CD14-positive monocyte (primary cell): Measurements from ENCODE around the gene FXYD6. TPM values are rescaled to one million over a fixed set of nuclear protein-coding genes. Genes with fewer than 3 reads are reported as not detected.

Experiments used
- DNase-seq, 3 donors: peaks; one replicate each; pipeline ENCODE4 v3.0.0-alpha.2; 2011 to 2022
- H2AFZ ChIP-seq: 2 replicates; pipeline ENCODE4 v1.6.0; 2012; ENCODE audit warnings: mild to moderate bottlenecking, low read depth, low read length, inconsistent platforms; ENCODE audit not compliant: insufficient read depth, poor library complexity, severe bottlenecking
- H3K27ac ChIP-seq, 2 donors: 1 replicate in 1 of 2; 2 replicates in 1 of 2; pipeline ENCODE4 v1.5.1; 2012 to 2013; ENCODE audit warnings: low read length in 2 of 2, control low read depth in 1 of 2, inconsistent platforms in 1 of 2, low read depth in 1 of 2, mild to moderate bottlenecking in 1 of 2
- H3K27me3 ChIP-seq, 2 donors: one replicate each; pipeline versions ENCODE4 v1.6.0 to v1.6.1; 2011 to 2013; ENCODE audit warnings: low read length in 2 of 2; ENCODE audit not compliant: control insufficient read depth in 2 of 2, insufficient read depth in 2 of 2
- H3K36me3 ChIP-seq, 2 donors: replicated peaks in 1 of 2; 1 replicate in 1 of 2; 2 replicates in 1 of 2; pipeline versions ENCODE4 v1.5.1 to v1.6.1; 2012 to 2013; ENCODE audit warnings: low read length in 2 of 2, control low read depth in 1 of 2, inconsistent platforms in 1 of 2, mild to moderate bottlenecking in 1 of 2; ENCODE audit not compliant: insufficient read depth in 2 of 2, control insufficient read depth in 1 of 2
- H3K4me1 ChIP-seq, 2 donors: 1 replicate in 1 of 2; 2 replicates in 1 of 2; pipeline versions ENCODE4 v1.5.1 to v1.6.1; 2012 to 2013; ENCODE audit warnings: low read length in 2 of 2, control low read depth in 1 of 2, inconsistent platforms in 1 of 2, mild to moderate bottlenecking in 1 of 2, moderate library complexity in 1 of 2; ENCODE audit not compliant: insufficient read depth in 2 of 2, control insufficient read depth in 1 of 2
- H3K4me2 ChIP-seq: replicated peaks from 2 replicates; pipeline ENCODE3; 2012; ENCODE audit warnings: low read length, moderate library complexity, mild to moderate bottlenecking; ENCODE audit not compliant: poor library complexity, severe bottlenecking; ENCODE audit errors: extremely low read depth
- H3K4me3 ChIP-seq, 3 experiments: fragments of 200-600 bp in 1 of 3; sonication (generic) in 1 of 3; replicated peaks in 1 of 3; 1 replicate in 2 of 3; 2 replicates in 1 of 3; pipeline ENCODE4 v1.5.1; 2011 to 2013; ENCODE audit warnings: low read length in 3 of 3, mild to moderate bottlenecking in 3 of 3, control low read depth in 2 of 3, low read depth in 2 of 3, inconsistent platforms in 1 of 3, moderate library complexity in 1 of 3
- H3K79me2 ChIP-seq: 2 replicates; pipeline ENCODE4 v1.6.0; 2012; ENCODE audit warnings: mild to moderate bottlenecking, control low read depth, inconsistent platforms, low read length, moderate library complexity; ENCODE audit not compliant: insufficient read depth
- H3K9ac ChIP-seq: 2 replicates; pipeline ENCODE4 v1.6.0; 2017; ENCODE audit warnings: low read length, mild to moderate bottlenecking; ENCODE audit not compliant: insufficient read depth, poor library complexity, severe bottlenecking
- H3K9me3 ChIP-seq, 2 donors: replicated peaks in 1 of 2; 1 replicate in 1 of 2; 2 replicates in 1 of 2; pipeline versions ENCODE4 v1.5.1 to v1.6.1; 2012 to 2013; ENCODE audit warnings: low read length in 2 of 2, control low read depth in 1 of 2; ENCODE audit not compliant: control insufficient read depth in 1 of 2, insufficient read depth in 1 of 2
- H4K20me1 ChIP-seq: 2 replicates; pipeline ENCODE4 v1.6.0; 2012; ENCODE audit warnings: mild to moderate bottlenecking, low read length, control low read depth, moderate library complexity; ENCODE audit not compliant: insufficient read depth
- H3K27ac Mint-ChIP-seq, 7 donors: one replicate each; pipeline ENCODE4 v1.8.0; 2020; ENCODE audit warnings: mild to moderate bottlenecking in 7 of 7, mixed read lengths in 7 of 7, moderate library complexity in 6 of 7, inconsistent platforms in 2 of 7
- H3K27me3 Mint-ChIP-seq, 3 donors: one replicate each; pipeline ENCODE4 v1.8.0; 2021 to 2022; ENCODE audit warnings: low read depth in 3 of 3, mild to moderate bottlenecking in 3 of 3, mixed read lengths in 3 of 3, moderate library complexity in 3 of 3, inconsistent platforms in 1 of 3
- H3K36me3 Mint-ChIP-seq, 2 donors: one replicate each; pipeline ENCODE4 v1.8.0; 2020; ENCODE audit warnings: mixed read lengths in 2 of 2, inconsistent platforms in 1 of 2, mild to moderate bottlenecking in 1 of 2
- H3K4me1 Mint-ChIP-seq: one replicate; pipeline ENCODE4 v1.8.0; 2020; ENCODE audit warnings: mild to moderate bottlenecking, mixed read lengths
- H3K4me3 Mint-ChIP-seq, 2 donors: one replicate each; pipeline ENCODE4 v1.8.0; 2020; ENCODE audit warnings: mild to moderate bottlenecking in 2 of 2, mixed read lengths in 2 of 2, moderate library complexity in 1 of 2
- H3K9me3 Mint-ChIP-seq, 7 donors: one replicate each; pipeline ENCODE4 v1.8.0; 2020 to 2022; ENCODE audit warnings: mixed read lengths in 7 of 7, mild to moderate bottlenecking in 6 of 7, moderate library complexity in 6 of 7, inconsistent platforms in 2 of 7
- WGBS: methylation state at CpG from one replicate; pipeline ENCODE4 v1.1.5; 2013; ENCODE audit warnings: missing lambda C conversion rate; ENCODE audit not compliant: insufficient coverage; 5-methylcytosine and 5-hydroxymethylcytosine counted together
- intact Hi-C, 2 donors: fragments of 100-400 bp; cut with micrococcal nuclease; formaldehyde crosslinking; loops; one replicate each; pipeline versions ENCODE4 v1.15.0 to v1.15.1; 2023
- polyA plus RNA-seq, 3 donors: library from polyadenylated mRNA; depleted of rRNA in 1 of 3; unstranded in 2 of 3; stranded (reverse) in 1 of 3; fragments of 300-500 nt in 2 of 3; fragments of >200 nt in 1 of 3; fragmentation: Illumina TruSeq in 2 of 3; gene quantifications; 1 replicate in 2 of 3; 2 replicates in 1 of 3; pipeline ENCODE4 v1.2.3, GENCODE V29; 2012 to 2021
- TF ChIP-seq, protein P1 (sequence below): fragments of 200-600 bp; IDR thresholded peaks from one replicate; pipeline ENCODE4 v1.8.0; 2022; ENCODE audit warnings: antibody characterized with exemption, mild to moderate bottlenecking

The FXYD6 gene
- polyA plus RNA-seq, 3 donors = 36.4 to 52.1 (median 44.1) TPM

DNA sequence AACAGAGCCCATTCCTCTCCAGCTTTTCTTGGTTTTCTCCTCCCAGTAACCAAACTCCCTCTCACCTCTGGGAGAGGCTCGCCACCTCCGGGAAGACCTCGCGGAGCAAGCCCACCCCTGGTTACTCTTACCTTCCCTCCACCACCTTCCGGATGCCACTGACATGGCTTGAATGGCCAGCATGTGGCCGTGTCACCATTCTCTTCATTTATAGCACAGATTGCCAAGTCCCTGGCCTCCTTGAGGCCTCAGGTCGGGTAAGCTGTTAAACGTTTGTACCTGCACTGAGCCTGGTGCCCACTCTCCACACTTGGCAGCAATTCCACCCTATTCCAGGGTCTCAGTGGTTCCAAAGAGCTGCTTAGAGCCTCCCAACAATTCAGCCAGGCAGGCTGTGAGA is 43.9 kb downstream of the FXYD6 start:
- no peak overlapping the region for H3K4me3 ChIP-seq
- peaks cover 8% of the 10 kb centered on the region for H3K79me2 ChIP-seq
- H3K27ac ChIP-seq = no peak overlapping the region
- 92% methylated on average over 8 of the region's 8 CpGs for WGBS
- no peak for DNase-seq
- H3K4me1 ChIP-seq = peaks cover 79 to 90% of the 10 kb centered on the region in 2 donors
- Mint-ChIP-seq H3K4me1 (peaks cover 87% of the 10 kb centered on the region), H3K27me3 (peaks cover 0 to 6% (median 2%) of the 10 kb centered on the region in 3 donors), H3K9me3 (peaks cover 0 to 2% (median 0%) of the 10 kb centered on the region in 7 donors), H3K4me3 (no peak overlapping the region), H3K27ac (peak overlapping the region in 2 of 7 donors; percentile 17 to 44), H3K36me3 (peaks cover 0 to 3% of the 10 kb centered on the region in 2 donors)
- no peaks in the 10 kb centered on the region for H3K36me3 ChIP-seq
- H4K20me1 ChIP-seq = no peaks in the 10 kb centered on the region
- H3K9me3 ChIP-seq = no peaks in the 10 kb centered on the region
- no peak overlapping the region for H3K4me2 ChIP-seq
- H3K27me3 ChIP-seq = no peaks in the 10 kb centered on the region
- TF ChIP-seq, protein P1, sequence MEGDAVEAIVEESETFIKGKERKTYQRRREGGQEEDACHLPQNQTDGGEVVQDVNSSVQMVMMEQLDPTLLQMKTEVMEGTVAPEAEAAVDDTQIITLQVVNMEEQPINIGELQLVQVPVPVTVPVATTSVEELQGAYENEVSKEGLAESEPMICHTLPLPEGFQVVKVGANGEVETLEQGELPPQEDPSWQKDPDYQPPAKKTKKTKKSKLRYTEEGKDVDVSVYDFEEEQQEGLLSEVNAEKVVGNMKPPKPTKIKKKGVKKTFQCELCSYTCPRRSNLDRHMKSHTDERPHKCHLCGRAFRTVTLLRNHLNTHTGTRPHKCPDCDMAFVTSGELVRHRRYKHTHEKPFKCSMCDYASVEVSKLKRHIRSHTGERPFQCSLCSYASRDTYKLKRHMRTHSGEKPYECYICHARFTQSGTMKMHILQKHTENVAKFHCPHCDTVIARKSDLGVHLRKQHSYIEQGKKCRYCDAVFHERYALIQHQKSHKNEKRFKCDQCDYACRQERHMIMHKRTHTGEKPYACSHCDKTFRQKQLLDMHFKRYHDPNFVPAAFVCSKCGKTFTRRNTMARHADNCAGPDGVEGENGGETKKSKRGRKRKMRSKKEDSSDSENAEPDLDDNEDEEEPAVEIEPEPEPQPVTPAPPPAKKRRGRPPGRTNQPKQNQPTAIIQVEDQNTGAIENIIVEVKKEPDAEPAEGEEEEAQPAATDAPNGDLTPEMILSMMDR = no peak
- H3K9ac ChIP-seq = no peak overlapping the region
- no peak overlapping the region for H2AFZ ChIP-seq
- intact Hi-C loops = loop anchor here in 1 of 2 donors (10.0 kb wide), 1 partner anchor 312 kb away; no protein-coding TSS in a partner anchor

DNA sequence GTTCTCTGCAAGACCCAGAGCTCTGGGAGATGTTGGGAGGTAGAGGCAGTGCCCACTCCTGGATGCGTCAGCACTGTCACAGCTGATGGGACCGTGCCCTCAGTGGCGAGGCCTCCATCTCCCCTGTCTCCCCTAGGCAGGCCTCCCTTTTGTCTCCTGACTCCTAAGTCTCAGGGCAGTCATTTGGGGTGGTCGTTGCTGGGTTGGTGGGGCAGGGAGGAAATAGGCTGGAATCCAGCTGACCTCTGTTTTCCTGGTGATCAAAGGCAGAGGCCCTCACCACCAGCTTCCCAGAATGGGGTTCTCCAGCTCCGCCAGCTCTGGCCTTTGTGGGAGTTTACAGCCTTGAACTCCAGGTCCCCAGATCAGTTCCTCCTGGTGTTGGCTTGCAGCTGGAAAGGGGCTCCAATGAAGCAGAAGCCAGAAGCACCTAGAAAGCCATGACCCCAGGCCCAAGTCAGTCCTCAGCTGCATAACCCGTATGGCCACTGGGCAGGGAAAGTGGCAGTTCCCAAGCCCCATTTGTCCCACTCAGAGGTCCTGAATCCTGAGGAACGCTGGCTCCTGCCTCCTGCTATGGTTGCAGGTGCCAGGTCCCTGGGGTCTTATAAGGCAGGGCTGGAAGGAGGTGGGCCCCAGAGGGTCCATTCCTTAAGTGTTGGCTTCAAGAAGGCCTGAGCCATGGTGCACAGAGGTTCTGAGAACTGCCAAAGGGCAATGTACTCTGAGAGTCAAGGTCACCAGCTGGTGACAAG is 44.6 kb downstream of the FXYD6 start:
- Histone ChIP-seq H3K79me2 (peaks cover 1% of the 10 kb centered on the region), H3K27ac (no peak overlapping the region), H3K9me3 (no peaks in the 10 kb centered on the region), H3K9ac (no peak overlapping the region), H3K4me3 (no peak overlapping the region), H3K27me3 (no peaks in the 10 kb centered on the region), H2AFZ (no peak overlapping the region), H4K20me1 (no peaks in the 10 kb centered on the region), H3K36me3 (no peaks in the 10 kb centered on the region), H3K4me2 (no peak overlapping the region), H3K4me1 (peaks cover 73 to 84% of the 10 kb centered on the region in 2 donors)
- peaks cover 82% of the 10 kb centered on the region for H3K4me1 Mint-ChIP-seq
- H3K27ac Mint-ChIP-seq = peak overlapping the region in 3 of 7 donors; percentile 19 to 80 (median 45)
- H3K9me3 Mint-ChIP-seq = peaks cover 0 to 2% (median 0%) of the 10 kb centered on the region in 7 donors
- H3K36me3 Mint-ChIP-seq = peaks cover 0 to 3% of the 10 kb centered on the region in 2 donors
- no peak for DNase-seq
- 100% methylated on average over 3 of the region's 7 CpGs for WGBS
- peaks cover 0 to 6% (median 2%) of the 10 kb centered on the region in 3 donors for H3K27me3 Mint-ChIP-seq
- TF ChIP-seq, protein P1 = no peak
- no peak overlapping the region for H3K4me3 Mint-ChIP-seq
- intact Hi-C loops = loop anchor here in 1 of 2 donors (10.0 kb wide), 1 partner anchor 313 kb away; no protein-coding TSS in a partner anchor
